H1 (cell line): Measurements from ENCODE around the gene NCAPG2. TPM values are rescaled to one million over a fixed set of nuclear protein-coding genes. Genes with fewer than 3 reads are reported as not detected.

Source experiments
- CTCF ChIA-PET: fragments of 300-600 bp; sonication (Branson Sonifier 250); formaldehyde crosslinking; loops from one replicate; lab custom pipeline; 2021; ENCODE audit not compliant: partially characterized antibody; lab: Charles Lee
- POLR2A ChIA-PET: fragments of 300-600 bp; sonication (Branson Sonifier 250); formaldehyde crosslinking; loops from one replicate; lab custom pipeline; 2021; ENCODE audit warnings: inconsistent platforms; ENCODE audit not compliant: partially characterized antibody; lab: Charles Lee
- DNase-seq, 2 experiments: peaks; one replicate each; pipeline versions ENCODE4 v3.0.0 to v3.0.0-alpha.2; 2010 to 2022; ENCODE audit warnings: low spot score in 2 of 2, low read depth in 1 of 2, mixed read lengths in 1 of 2
- FAIRE-seq: peaks from 2 replicates; lab custom pipeline; 2011; peaks lifted over from hg19 to GRCh38; lab: Jason Lieb, UNC
- H2AFZ ChIP-seq: 2 replicates; pipeline ENCODE4 v1.8.1; 2012; ENCODE audit warnings: low read length, inconsistent platforms
- H2AK5ac ChIP-seq: 2 replicates; pipeline ENCODE4 v1.6.1; 2013; ENCODE audit warnings: low read depth, low read length
- H2BK120ac ChIP-seq: replicated peaks from 2 replicates; pipeline ENCODE3; 2013; ENCODE audit warnings: low read depth, low read length, inconsistent platforms
- H2BK12ac ChIP-seq: 2 replicates; pipeline ENCODE4 v1.6.1; 2013; ENCODE audit warnings: low read depth, low read length
- H2BK15ac ChIP-seq: 2 replicates; pipeline ENCODE4 v1.6.1; 2013; ENCODE audit warnings: low read length
- H2BK20ac ChIP-seq: 2 replicates; pipeline ENCODE4 v1.6.1; 2013; ENCODE audit warnings: low read length
- H2BK5ac ChIP-seq: 2 replicates; pipeline ENCODE4 v1.6.1; 2013; ENCODE audit warnings: low read depth, low read length
- H3K14ac ChIP-seq: 2 replicates; pipeline ENCODE4 v1.6.1; 2013; ENCODE audit warnings: inconsistent platforms; ENCODE audit not compliant: insufficient read length
- H3K18ac ChIP-seq: 2 replicates; pipeline ENCODE4 v1.6.1; 2013; ENCODE audit warnings: low read length; ENCODE audit errors: extremely low read depth
- H3K23ac ChIP-seq: 2 replicates; pipeline ENCODE4 v1.6.1; 2013; ENCODE audit warnings: inconsistent platforms; ENCODE audit not compliant: insufficient read length
- H3K23me2 ChIP-seq: 2 replicates; pipeline ENCODE4 v1.6.1; 2013; ENCODE audit warnings: low read depth, low read length
- H3K27ac ChIP-seq: 2 replicates; pipeline ENCODE4 v1.6.1; 2011; ENCODE audit warnings: low read depth, low read length, inconsistent platforms
- H3K27me3 ChIP-seq, 4 experiments: replicated peaks in 1 of 4; 1 replicate in 1 of 4; 2 replicates in 3 of 4; pipeline versions ENCODE4 v1.6.1 to v1.8.1; 2011 to 2013; ENCODE audit warnings: low read length in 3 of 4, mild to moderate bottlenecking in 3 of 4, inconsistent platforms in 2 of 4, mixed read lengths in 2 of 4, moderate library complexity in 1 of 4; ENCODE audit not compliant: control insufficient read depth in 3 of 4, insufficient read depth in 3 of 4; ENCODE audit errors: extremely low read depth in 1 of 4
- H3K36me3 ChIP-seq, 4 experiments: 2 replicates each; pipeline versions ENCODE4 v1.6.1 to v1.8.1; 2011 to 2013; ENCODE audit warnings: mild to moderate bottlenecking in 4 of 4, low read length in 3 of 4, moderate library complexity in 2 of 4, control low read depth in 1 of 4, inconsistent platforms in 1 of 4; ENCODE audit not compliant: insufficient read depth in 4 of 4, control insufficient read depth in 2 of 4
- H3K4ac ChIP-seq: replicated peaks from 2 replicates; pipeline ENCODE3; 2013; ENCODE audit warnings: low read length, low read depth, mixed read lengths, inconsistent platforms; ENCODE audit not compliant: insufficient read length
- H3K4me1 ChIP-seq, 4 experiments: replicated peaks in 1 of 4; 1 replicate in 1 of 4; 2 replicates in 3 of 4; pipeline versions ENCODE4 v1.6.1 to v1.8.1; 2011 to 2013; ENCODE audit warnings: low read length in 3 of 4, inconsistent platforms in 2 of 4, mixed read lengths in 1 of 4; ENCODE audit not compliant: insufficient read depth in 4 of 4, control insufficient read depth in 3 of 4
- H3K4me2 ChIP-seq, 2 experiments: 2 replicates each; pipeline versions ENCODE4 v1.6.1 to v1.8.1; 2011 to 2013; ENCODE audit warnings: low read depth in 2 of 2, low read length in 2 of 2, control low read depth in 1 of 2, inconsistent platforms in 1 of 2, mild to moderate bottlenecking in 1 of 2; ENCODE audit not compliant: insufficient read depth in 1 of 2
- H3K4me3 ChIP-seq, 4 experiments: fragments of 200-600, 300-600 bp in 1 of 4; sonication (generic), shearing (Covaris generic), sonication (Bioruptor Twin) in 1 of 4; 2 replicates each; pipeline versions ENCODE4 v1.5.1 to v1.8.1; 2011 to 2016; ENCODE audit warnings: low read length in 4 of 4, low read depth in 3 of 4, control low read depth in 2 of 4, inconsistent platforms in 2 of 4, mild to moderate bottlenecking in 2 of 4, mixed read lengths in 1 of 4, moderate library complexity in 1 of 4; ENCODE audit not compliant: insufficient read depth in 2 of 4; ENCODE audit errors: extremely low read depth in 1 of 4
- H3K56ac ChIP-seq: replicated peaks from 2 replicates; pipeline ENCODE3; 2013; ENCODE audit warnings: low read depth, mild to moderate bottlenecking, mixed read lengths, low read length, inconsistent platforms; ENCODE audit not compliant: insufficient read length
- H3K79me1 ChIP-seq: 2 replicates; pipeline ENCODE4 v1.6.1; 2013; ENCODE audit warnings: low read depth, low read length, control low read depth
- H3K79me2 ChIP-seq, 2 experiments: 2 replicates each; pipeline versions ENCODE4 v1.6.1 to v1.8.1; 2012 to 2013; ENCODE audit warnings: low read length in 2 of 2, mild to moderate bottlenecking in 2 of 2, inconsistent platforms in 1 of 2; ENCODE audit not compliant: insufficient read depth in 2 of 2, control insufficient read depth in 1 of 2
- H3K9ac ChIP-seq, 4 experiments: replicated peaks in 1 of 4; 1 replicate in 1 of 4; 2 replicates in 3 of 4; pipeline versions ENCODE4 v1.6.1 to v1.8.1; 2011 to 2013; ENCODE audit warnings: low read depth in 3 of 4, low read length in 3 of 4, control low read depth in 2 of 4, mild to moderate bottlenecking in 2 of 4, moderate library complexity in 2 of 4, inconsistent platforms in 1 of 4; ENCODE audit errors: extremely low read depth in 1 of 4
- H3K9me3 ChIP-seq, 2 experiments: 2 replicates each; pipeline versions ENCODE4 v1.6.1 to v1.8.1; 2012 to 2013; ENCODE audit warnings: mild to moderate bottlenecking in 2 of 2, moderate library complexity in 2 of 2, control low read depth in 1 of 2, inconsistent platforms in 1 of 2, low read depth in 1 of 2, low read length in 1 of 2, mixed read lengths in 1 of 2; ENCODE audit not compliant: insufficient read depth in 2 of 2
- H4K20me1 ChIP-seq, 2 experiments: replicated peaks in 1 of 2; 2 replicates each; pipeline versions ENCODE3 to v1.8.1; 2011 to 2013; ENCODE audit warnings: inconsistent platforms in 2 of 2, low read length in 2 of 2, mild to moderate bottlenecking in 1 of 2; ENCODE audit not compliant: insufficient read depth in 2 of 2, control insufficient read depth in 1 of 2
- H4K5ac ChIP-seq: 2 replicates; pipeline ENCODE4 v1.6.1; 2013; ENCODE audit warnings: low read length, low read depth, mixed read lengths, inconsistent platforms; ENCODE audit not compliant: insufficient read length
- H4K8ac ChIP-seq: 2 replicates; pipeline ENCODE4 v1.8.0; 2013; ENCODE audit warnings: mild to moderate bottlenecking, moderate library complexity, low read length, inconsistent platforms; ENCODE audit not compliant: insufficient read depth; ENCODE audit errors: extremely low read depth
- H4K91ac ChIP-seq: replicated peaks from 2 replicates; pipeline ENCODE3; 2013; ENCODE audit warnings: low read length, mixed read lengths, inconsistent platforms; ENCODE audit not compliant: insufficient read length
- ASH2L ChIP-seq: fragments of 200-600, 300-600 bp; sonication (generic); IDR thresholded peaks from one replicate; pipeline ENCODE4 v1.7.1; 2017; ENCODE audit warnings: low read length
- ATF2 ChIP-seq: IDR thresholded peaks from 2 replicates; pipeline ENCODE4 v1.6.1; 2012; ENCODE audit warnings: low read length, inconsistent platforms
- CHD2 ChIP-seq: IDR thresholded peaks from 2 replicates; pipeline ENCODE4 v1.6.1; 2012; ENCODE audit warnings: low read length, improper control_type of control experiment
- POLR2A ChIP-seq, 2 experiments: IDR thresholded peaks; 1 replicate in 1 of 2; 2 replicates in 1 of 2; pipeline ENCODE4 v1.6.1; 2011; ENCODE audit warnings: low read depth in 2 of 2, low read length in 2 of 2, mild to moderate bottlenecking in 2 of 2; ENCODE audit errors: control extremely low read depth in 1 of 2
- RFX5 ChIP-seq: IDR thresholded peaks from 2 replicates; pipeline ENCODE4 v1.6.1; 2011; ENCODE audit warnings: low read depth, low read length, improper control_type of control experiment, borderline replicate concordance
- SAP30 ChIP-seq: fragments of 300-600 bp; sonication (generic); IDR thresholded peaks from 2 replicates; pipeline ENCODE4 v1.7.1; 2012; ENCODE audit warnings: low read length, moderate library complexity, mild to moderate bottlenecking, inconsistent platforms; ENCODE audit not compliant: insufficient read depth, insufficient replicate concordance
- TAF7 ChIP-seq: optimal IDR thresholded peaks from 2 replicates; pipeline ENCODE3; 2011; ENCODE audit warnings: low read depth, mild to moderate bottlenecking, inconsistent platforms, low read length, moderate library complexity, borderline replicate concordance
- YY1 ChIP-seq: IDR thresholded peaks from 2 replicates; pipeline ENCODE4 v1.6.1; 2011; ENCODE audit warnings: low read depth, mild to moderate bottlenecking, low read length
- ZNF274 ChIP-seq: IDR thresholded peaks from 2 replicates; pipeline ENCODE4 v1.7.0; 2012; ENCODE audit warnings: low read length, borderline replicate concordance; ENCODE audit errors: extremely low read depth
- WGBS, 2 experiments: shearing (Covaris generic) in 1 of 2; methylation state at CpG; one replicate each; pipeline versions ENCODE4 v1.1.6 to v1.1.7; 2013 to 2015; ENCODE audit warnings: low lambda C conversion rate in 2 of 2, mixed read lengths in 2 of 2, inconsistent platforms in 1 of 2, low coverage in 1 of 2, missing lambda C conversion rate in 1 of 2; ENCODE audit not compliant: insufficient replicate concordance in 2 of 2, insufficient coverage in 1 of 2, insufficient read length in 1 of 2; ENCODE audit errors: extremely low coverage in 1 of 2, missing lambda C conversion rate in 1 of 2; 5-methylcytosine and 5-hydroxymethylcytosine counted together
- polyA plus RNA-seq, 7 experiments: library from polyadenylated mRNA; depleted of rRNA in 3 of 7; stranded (reverse) in 5 of 7; unstranded in 2 of 7; fragments of >200 nt in 5 of 7; fragments of 200-250 nt in 2 of 7; gene quantifications; 1 replicate in 5 of 7; 2 replicates in 1 of 7; 4 replicates in 1 of 7; pipeline versions ENCODE4 v1.2.1 to v1.2.3, GENCODE V29; 2011 to 2013; ENCODE audit warnings: missing spikeins in 2 of 7, mixed read lengths in 2 of 7
- total RNA-seq: library from RNA; stranded (reverse); fragmentation: NEBNext Ultra II Directional; extraction: Animal tissue kit (Norgen Biotek cat#: 25700); gene quantifications from 2 replicates; pipeline ENCODE4 v1.2.1, GENCODE V29; 2021

NCAPG2 gene
- total and polyA plus RNA-seq, 2 of the 8 experiments (the other 6 are each of a cell fraction or from before 2014, with no cell fraction given), result 49.9 to 119 TPM

GRCh38 chr7:158684329-158684728 lies 20.3 kb downstream of the NCAPG2 start:
- Histone ChIP-seq H3K14ac (no peak overlapping the region), H3K18ac (no peak overlapping the region), H3K79me2 (no peaks in the 10 kb centered on the region), H3K4me2 (no peak overlapping the region), H2AK5ac (no peak overlapping the region), H3K79me1 (peaks cover 4% of the 10 kb centered on the region; the same call in 1 of the 2 replicates), H2BK15ac (no peak overlapping the region), H4K91ac (no peak overlapping the region), H3K56ac (no peak overlapping the region), H3K9me3 (no peaks in the 10 kb centered on the region), H3K23ac (no peak overlapping the region), H2BK12ac (no peak overlapping the region), H3K36me3 (peaks cover 25 to 91% (median 69%) of the 10 kb centered on the region in 4 experiments), H3K4ac (no peak overlapping the region), H2BK5ac (no peak overlapping the region), H4K5ac (no peak overlapping the region), H4K20me1 (peaks cover 0 to 1% of the 10 kb centered on the region in 2 experiments), H3K27me3 (no peaks in the 10 kb centered on the region), H3K4me3 (no peak overlapping the region), H4K8ac (no peak overlapping the region), H3K23me2 (no peaks in the 10 kb centered on the region), H2BK20ac (no peak overlapping the region), H2BK120ac (no peak overlapping the region), H2AFZ (no peak overlapping the region), H3K27ac (no peak overlapping the region), H3K4me1 (no peaks in the 10 kb centered on the region), H3K9ac (no peak overlapping the region)
- ChIA-PET CTCF (no interaction called here), POLR2A (no interaction called here)
- no peak for DNase-seq
- TF ChIP-seq ASH2L (no peak), ATF2 (no peak), TAF7 (no peak), CHD2 (no peak), YY1 (no peak), POLR2A (IDR thresholded peaks at IDR 0.05; ENCODE audit: control extremely low read depth in 1 of 2, low read depth in 2 of 2, low read length in 2 of 2) (no peak), SAP30 (no peak), ZNF274 (no peak), RFX5 (no peak)
- WGBS, 2 experiments, result 92% methylated on average over 1 of the region's 1 CpG; no CpG with 5 or more reads in 1 of the 2 experiments
- FAIRE-seq, result no peak
